ENCODE results near the gene TXNRD1.
"Not testable (repeated sequence)": the region's sequence is repeated elsewhere in the genome, so short reads cannot be mapped to it uniquely, and the experiment has no call there.

Gene TXNRD1

GRCh38 chr12:104306943-104307654 lies 91.5 kb downstream of the TXNRD1 start:
- no peak for DNase-seq

DNA sequence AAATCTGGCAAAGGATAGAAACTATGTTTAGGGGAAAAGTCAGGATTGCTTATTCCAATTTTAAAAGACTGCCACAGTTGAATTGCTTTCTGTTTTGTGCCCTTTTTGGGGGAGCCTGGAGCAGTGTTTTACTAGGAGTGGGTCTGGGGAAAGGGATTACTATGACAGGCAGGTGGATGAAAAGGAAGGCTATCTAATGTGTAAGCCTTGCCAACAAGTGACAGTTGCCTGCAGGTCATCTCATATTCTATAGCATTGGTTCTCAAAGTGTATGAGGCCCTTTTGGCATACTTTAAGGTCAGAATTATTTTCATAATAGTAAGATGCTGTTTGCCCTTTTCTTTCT lies 92.0 kb downstream of the TXNRD1 start:
- DNase-seq: no peak

DNA sequence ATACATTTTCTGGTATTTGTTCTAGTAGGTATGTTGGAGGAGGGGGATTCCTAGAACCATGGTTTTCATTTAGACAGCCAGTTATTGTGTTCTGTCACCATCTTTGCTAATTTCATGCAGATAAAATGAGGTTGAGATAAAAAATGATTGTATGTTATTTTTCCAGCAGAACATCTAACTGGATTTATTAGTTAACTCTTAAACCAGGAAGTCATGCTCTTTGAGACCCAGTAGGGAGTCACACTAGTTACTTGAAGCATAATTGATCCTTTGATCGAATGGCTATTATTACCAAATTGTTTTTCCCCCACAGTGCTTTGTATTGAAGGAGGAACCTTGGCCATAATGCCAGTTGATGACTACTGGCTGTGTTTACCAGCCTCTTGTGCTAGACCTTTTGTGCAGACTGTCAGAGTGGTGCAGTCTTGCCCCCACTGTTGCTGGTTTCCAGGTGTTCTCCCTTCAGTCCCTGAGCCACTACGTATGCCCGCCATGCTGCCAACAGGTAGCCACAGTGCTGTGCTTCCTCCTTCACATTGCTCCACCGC lies 93.9 kb downstream of the TXNRD1 start:
- no peak for DNase-seq

- no peak for DNase-seq
These were observed 95.4 kb downstream of the TXNRD1 start for GRCh38 chr12:104310751-104311633.

DNA sequence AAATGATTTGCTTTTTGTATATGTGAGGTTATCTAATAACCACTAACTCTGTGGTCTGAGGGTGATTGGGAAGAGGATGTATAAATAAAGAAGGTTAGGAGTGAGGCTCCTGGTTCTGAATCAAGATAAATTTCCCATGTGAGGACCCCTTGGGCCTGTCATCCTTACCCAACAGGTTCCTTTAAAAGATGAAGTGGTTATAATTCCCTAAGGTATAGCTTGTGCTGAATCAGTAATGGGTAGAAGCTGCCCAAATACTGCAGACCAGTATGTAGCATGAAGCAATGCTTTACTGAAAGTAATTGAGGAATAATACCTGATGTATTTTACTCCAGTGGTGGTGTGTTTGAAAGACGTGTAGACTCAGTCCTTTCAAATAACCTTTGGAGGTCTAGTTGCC lies 96.6 kb downstream of the TXNRD1 start:
- no peak for DNase-seq

- DNase-seq: no peak
These were observed 97.1 kb downstream of the TXNRD1 start for GRCh38 chr12:104312654-104313053.

DNA sequence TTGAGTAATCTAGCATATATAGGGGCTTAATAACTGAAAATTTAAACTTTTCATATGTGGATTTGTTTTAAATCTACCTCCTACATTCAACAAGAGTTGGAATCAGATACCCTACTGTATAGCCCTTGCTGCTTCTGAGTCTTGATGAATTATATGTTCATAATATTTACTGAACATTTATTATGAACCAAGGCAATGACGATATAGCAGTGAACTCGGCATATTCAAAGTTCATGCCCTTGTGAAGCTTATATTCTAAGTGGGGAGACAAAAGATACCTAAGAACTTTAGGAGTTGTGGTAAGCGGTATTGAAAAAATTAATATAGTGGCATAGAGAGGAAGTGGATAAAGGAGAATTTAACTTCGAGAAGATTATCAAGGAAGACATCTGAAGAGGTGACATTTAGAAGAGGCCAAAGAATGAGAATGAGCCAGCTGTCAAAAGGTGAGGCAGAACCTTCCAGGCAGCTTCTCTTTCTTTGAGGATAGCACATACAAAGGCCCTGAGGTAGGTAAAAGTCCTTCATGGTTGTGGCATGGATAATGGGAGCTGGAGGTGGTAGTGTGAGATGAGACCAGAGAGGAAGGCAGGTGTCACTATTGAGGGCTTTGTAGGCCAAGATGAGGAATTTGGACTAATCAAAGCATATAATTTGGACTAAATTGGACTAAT lies 98.1 kb downstream of the TXNRD1 start:
- DNase-seq: no peak

- no peak for DNase-seq
These were observed 98.6 kb downstream of the TXNRD1 start for GRCh38 chr12:104314242-104314614.

DNA sequence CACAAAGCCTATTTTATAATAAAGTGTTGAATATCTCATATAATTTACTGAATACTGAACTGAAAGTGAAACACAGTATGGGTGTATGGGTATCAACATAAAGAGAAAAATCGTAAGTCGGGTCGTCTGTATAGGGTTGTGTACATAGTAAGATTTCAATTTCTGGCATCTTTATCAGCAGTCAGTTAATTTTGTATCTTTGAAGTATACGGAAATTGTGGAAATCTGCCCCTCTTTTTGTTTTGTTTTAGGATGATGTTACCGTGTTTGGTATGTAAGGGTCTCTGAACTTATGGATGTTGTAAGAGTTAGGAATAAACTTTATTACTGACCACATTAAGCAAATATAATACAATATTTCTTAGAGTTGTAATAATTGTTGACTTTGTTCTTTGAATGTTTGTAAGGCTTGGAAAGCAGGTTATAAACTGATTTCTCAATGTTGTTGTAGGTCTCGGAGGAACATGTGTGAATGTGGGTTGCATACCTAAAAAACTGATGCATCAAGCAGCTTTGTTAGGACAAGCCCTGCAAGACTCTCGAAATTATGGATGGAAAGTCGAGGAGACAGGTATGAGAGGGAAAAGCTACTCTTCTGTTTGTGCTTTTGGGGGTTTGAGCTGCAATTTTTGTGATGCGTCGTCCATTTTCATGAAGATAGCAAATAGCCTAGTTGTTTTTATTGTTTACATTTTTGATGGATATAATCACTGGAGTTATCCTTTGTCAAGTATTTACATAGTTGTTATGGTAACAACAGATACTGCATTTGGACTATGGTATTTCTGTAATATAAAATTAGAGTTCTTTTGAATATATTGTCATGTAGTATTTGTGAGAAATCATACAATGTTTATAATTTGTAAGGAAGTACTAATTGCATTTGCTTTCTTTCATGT lies 100.0 kb downstream of the TXNRD1 start:
- DNase-seq: no peak

DNA sequence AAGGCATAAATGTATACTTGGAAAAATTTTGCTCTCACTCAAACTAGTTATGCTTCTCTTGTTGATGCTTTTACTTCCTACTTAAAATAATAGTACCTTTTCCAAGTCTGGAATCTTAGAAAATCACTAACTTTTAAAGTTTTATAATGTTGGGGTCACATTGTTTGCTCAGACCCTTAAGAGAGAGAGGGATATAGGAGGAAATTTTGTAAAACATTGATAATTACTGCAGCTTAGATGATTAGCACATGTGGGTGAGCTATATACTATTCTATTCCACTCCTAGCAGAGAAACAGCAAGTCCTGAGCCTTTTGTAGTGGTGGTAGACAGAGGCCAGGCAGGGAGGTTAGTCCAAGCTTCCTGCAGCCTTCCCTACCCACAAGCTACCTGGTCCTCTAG lies 101.4 kb downstream of the TXNRD1 start:
- no peak for DNase-seq

DNA sequence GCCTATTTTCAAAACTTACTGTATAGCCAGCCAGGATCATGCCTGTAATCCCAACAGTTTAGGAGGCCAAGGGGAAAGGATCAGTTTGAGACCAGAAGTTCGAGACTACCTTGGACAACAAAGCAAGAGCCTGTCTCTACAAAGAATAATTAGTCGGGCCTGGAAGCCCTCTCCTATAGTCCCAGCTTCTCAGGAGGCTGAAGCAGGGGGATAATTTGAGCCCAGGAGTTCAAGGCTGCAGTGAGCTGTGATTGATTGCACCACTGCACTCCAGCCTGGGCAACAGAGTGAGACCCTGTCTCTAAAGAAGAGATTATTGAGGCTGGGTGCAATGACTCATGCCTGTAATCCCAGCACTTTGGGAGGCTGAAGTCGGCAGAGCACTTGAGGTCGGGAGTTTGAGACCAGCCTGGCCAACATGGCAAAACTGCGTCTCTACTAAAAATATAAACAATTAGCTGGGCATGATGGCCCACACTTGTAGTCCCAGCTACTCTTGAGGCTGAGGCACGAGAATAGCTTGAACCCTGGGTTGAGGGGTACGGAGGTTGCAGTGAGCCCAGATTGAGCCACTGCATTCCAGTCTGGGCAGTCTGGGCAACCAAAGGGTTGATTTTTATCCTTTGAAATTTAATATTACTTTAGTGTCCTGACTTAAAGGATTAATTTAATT lies 102.1 kb downstream of the TXNRD1 start:
- no peak for DNase-seq

GRCh38 chr12:104319028-104319427 lies 103.4 kb downstream of the TXNRD1 start:
- DNase-seq: no peak

DNA sequence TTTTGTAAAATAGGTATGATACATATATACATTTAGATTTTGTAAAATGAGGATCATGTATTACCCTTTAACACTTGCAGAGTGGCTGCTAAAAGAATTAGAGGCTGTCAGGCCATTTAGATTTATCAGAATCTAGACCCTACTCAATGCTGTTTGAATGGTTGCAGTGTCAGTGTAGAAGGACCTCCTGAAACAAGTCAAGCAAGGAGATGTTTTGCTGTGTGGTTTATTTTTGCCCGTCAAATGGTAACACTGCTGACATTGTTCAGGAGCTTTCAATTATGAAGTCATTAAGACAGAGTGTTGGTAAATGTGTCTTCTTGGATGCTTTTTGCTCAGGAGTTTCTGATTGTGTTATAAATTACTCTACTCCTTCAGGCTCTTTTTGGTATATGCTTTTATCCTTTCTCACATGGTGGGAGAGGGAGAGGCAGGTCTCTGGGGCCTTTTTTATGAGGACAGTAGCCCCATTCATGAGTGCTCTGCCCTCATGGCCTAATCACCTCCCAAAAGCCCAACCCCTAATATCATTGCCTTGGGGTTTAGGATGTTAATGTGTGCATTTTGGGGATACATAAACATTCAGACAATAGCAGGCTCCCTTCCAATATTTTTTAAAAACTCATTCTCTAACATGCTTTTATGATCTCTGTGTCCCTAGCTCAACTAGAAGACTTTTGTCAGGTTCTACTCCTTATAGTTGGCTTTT lies 104.5 kb downstream of the TXNRD1 start:
- no peak for DNase-seq

- no peak for DNase-seq
These were observed 105.0 kb downstream of the TXNRD1 start for GRCh38 chr12:104320627-104321024.

DNA sequence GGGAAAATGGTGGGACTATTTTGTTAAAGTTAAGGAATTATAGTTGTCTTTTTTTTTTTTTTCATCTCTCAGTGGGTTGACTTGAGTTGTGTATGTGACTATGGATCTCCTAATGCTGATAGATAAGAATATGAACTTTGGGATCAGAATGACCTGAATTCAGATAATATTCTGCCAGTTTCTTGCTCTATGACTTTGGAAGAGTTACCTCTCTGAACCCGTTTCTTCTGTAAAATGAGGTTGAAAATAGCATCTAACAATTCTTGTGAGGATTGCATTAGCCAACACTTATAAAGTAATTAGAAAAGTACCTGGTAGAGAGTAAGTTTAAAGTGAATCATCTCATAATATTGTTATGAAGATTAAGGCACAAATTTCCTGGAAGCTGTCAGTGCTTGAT lies 106.4 kb downstream of the TXNRD1 start:
- DNase-seq: no peak

GRCh38 chr12:104322533-104322932 lies 107.0 kb downstream of the TXNRD1 start:
- DNase-seq: not testable (repeated sequence)

DNA sequence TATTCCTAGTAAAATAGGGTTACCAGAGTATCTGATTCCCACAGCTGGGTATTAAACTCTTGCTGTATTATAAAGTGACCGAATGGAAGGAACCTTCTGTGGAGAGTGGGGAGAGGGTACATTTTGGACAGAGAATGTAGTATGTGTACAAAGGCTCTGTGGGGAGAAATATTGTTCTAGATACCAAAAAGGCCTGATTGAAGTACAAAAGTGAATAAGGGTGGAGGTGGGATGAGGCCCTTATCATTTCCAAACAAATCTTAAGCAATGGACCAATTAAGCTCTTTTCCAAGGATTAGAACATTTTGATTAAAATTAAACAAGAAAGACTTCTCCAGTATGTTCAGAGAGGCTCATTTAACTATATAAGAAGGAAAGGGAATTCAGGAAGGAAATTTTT lies 108.3 kb downstream of the TXNRD1 start:
- no peak for DNase-seq

GRCh38 chr12:104328278-104328677 lies 112.7 kb downstream of the TXNRD1 start:
- not testable (repeated sequence) for DNase-seq

DNA sequence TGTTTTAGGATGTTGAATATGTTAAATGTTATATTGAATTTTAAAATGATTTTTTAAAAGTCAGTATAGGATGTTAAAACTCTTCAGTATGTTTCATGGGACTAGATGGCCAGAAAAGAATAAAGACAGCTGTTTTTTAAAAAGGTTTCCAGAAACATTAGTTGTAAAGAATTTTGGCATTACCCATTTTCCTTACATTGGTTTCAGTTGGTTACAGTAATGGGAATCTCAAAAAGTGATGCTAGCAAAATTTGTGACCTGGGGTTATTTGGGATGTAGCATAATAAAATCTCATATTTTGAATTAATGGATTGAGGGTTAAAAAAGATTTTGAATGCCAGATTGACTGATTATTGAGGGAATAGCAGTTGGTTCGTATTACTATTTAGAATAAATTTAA lies 113.2 kb downstream of the TXNRD1 start:
- no peak for DNase-seq

DNA sequence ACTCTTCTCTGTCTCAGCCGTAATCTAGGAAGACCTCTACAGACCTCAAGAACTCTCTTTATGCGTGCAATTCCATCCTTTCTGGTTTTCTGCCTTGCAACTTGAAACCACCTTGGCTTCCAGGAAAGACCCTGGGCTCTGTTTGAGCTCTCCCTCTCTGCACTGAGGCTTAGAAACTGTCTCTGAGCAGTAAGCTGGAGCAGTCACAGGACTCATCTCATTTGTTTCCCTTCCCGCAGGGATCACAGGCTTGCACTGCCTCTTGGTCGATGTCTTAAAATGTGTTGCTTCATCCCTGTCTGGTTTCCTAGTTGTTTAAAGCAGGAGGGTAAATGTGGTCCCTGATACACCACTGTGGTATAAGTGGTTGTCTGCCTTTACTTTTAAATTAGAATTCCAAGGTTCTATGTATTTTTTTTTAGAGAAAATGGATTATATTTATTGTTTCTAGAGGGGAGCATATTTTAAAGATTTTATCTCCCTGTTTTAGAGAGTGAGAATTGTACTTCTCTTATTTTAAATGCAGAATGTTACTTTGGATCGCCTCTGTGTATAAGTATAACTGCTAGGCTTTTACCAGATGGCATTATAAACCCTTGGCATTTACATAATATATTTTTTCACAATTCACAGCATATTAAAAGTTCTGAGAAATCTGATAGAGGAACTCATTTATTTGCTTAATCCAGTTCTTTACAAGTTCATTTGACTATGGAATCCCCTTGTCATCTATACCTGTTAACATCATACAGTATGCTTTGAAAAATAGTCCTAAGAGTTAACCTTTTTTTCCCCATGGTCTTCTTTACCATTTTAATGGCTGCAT lies 114.3 kb downstream of the TXNRD1 start:
- DNase-seq: no peak
